RWPE1 (cell line): ENCODE measurements around the gene PTPRE.
A peak's percentile ranks its signal among the peaks of the same experiment; 100 is the strongest.

Experiments
- CTCF ChIA-PET: fragments of 350-600 bp; sonication (Branson Sonifier 250); formaldehyde crosslinking; extraction: SDS; loops from one replicate; lab custom pipeline; 2021; lab: Yijun Ruan, JAX
- POLR2A ChIA-PET: fragments of 400-600 bp; formaldehyde crosslinking; extraction: SDS; loops from one replicate; lab custom pipeline; 2020; ENCODE audit warnings: antibody characterized with exemption; ENCODE audit not compliant: low non-redundant PET; lab: Yijun Ruan, JAX
- DNase-seq: peaks from one replicate; pipeline ENCODE4 v3.0.0; 2012; ENCODE audit warnings: low spot score
- H3K27ac ChIP-seq: fragments of 450-650 bp; 2 replicates; pipeline ENCODE4 v1.5.1; 2017
- TF ChIP-seq, protein P1 (sequence below): fragments of 450-650 bp; conservative IDR thresholded peaks from 2 replicates; pipeline ENCODE4 v1.5.1; 2017; ENCODE audit warnings: low read depth, mild to moderate bottlenecking

Gene PTPRE

DNA sequence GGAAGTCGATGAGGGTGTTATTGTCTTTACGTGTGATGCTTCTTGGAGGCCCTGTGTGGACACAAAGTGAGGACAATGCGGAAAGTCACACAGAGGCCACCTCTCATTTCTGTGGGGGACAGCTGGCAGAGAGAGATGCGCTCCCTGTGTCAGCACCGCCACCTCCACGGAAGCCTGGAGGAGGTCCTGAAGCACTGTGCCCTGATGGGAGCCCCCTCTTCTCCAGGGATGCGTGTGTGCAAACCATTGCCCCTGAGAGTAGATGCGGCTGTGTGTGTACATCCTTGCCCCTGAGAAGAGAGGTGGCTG, 2.0 kb downstream of the PTPRE start:
- no peak for DNase-seq
- H3K27ac ChIP-seq = 0 out of 2 replicates have a peak overlapping the region, but pooled peaks have one; percentile 74
- ChIA-PET CTCF (interaction anchor here (1.4 to 5.5 kb wide), 2 partner anchors 101 to 161 kb away, joined by 7 to 144 read pairs; no protein-coding TSS in a partner anchor), POLR2A (interaction anchor here (1.2 kb wide), 1 partner anchor 103 kb away, joined by 3 read pairs; no protein-coding TSS in a partner anchor)
- TF ChIP-seq, protein P1, sequence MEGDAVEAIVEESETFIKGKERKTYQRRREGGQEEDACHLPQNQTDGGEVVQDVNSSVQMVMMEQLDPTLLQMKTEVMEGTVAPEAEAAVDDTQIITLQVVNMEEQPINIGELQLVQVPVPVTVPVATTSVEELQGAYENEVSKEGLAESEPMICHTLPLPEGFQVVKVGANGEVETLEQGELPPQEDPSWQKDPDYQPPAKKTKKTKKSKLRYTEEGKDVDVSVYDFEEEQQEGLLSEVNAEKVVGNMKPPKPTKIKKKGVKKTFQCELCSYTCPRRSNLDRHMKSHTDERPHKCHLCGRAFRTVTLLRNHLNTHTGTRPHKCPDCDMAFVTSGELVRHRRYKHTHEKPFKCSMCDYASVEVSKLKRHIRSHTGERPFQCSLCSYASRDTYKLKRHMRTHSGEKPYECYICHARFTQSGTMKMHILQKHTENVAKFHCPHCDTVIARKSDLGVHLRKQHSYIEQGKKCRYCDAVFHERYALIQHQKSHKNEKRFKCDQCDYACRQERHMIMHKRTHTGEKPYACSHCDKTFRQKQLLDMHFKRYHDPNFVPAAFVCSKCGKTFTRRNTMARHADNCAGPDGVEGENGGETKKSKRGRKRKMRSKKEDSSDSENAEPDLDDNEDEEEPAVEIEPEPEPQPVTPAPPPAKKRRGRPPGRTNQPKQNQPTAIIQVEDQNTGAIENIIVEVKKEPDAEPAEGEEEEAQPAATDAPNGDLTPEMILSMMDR = no peak

DNA sequence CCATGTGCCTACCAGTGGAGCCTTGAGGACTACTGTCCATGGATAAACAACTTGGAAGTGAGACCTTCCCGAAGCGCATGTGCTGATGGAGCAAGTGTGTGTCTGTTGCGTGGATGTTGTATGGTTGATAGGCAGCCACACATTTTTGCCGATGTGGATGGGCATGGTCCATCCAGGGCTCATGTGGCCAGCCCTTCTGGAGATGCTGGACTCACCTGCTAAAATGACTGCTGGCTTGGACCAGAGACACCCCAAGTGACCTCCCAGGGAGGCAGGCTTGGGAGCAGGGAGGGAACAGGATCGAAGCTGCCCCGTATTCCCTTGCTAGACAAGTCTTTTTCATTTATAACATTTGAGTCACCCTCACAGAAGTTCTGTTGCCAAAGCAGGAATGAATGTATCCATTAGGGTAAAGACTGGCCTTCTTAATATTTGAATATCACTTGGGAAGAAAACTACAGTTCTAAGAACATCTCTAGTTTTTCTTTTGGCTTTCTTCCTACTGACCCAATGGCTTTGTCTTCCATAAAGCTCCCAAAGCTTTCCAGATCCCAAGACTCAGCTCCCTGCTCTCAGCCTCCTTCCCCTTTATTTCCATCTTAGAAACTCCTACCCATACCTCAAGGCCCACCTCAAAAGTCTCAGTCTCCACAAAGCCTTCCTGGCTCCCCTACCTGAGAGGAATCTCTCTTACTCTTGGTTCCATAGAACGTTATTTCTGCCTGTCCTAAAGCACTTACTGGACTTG, 3.0 kb downstream of the PTPRE start:
- no peak overlapping the region for H3K27ac ChIP-seq
- ChIA-PET CTCF (no interaction called here), POLR2A (no interaction called here)
- TF ChIP-seq, protein P1 = no peak
- no peak for DNase-seq

DNA sequence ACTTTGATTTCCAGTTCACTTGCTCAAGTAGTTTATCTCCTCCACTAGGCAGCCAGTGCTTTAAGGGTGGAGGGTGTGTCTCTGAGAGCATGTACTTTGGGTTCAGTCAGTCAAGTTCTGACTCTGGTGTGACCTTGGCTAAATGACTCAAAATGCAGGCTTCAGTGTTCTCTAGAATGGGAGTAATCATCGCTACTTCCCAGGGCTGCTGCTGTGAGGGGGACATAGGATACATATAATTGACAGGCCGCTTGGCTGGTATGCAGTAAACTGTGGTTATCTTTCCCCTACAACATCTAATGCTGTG, 3.5 kb downstream of the PTPRE start:
- H3K27ac ChIP-seq = no peak overlapping the region
- TF ChIP-seq, protein P1 = no peak
- DNase-seq = no peak
- CTCF ChIA-PET = no interaction called here
- POLR2A ChIA-PET = no interaction called here

DNA sequence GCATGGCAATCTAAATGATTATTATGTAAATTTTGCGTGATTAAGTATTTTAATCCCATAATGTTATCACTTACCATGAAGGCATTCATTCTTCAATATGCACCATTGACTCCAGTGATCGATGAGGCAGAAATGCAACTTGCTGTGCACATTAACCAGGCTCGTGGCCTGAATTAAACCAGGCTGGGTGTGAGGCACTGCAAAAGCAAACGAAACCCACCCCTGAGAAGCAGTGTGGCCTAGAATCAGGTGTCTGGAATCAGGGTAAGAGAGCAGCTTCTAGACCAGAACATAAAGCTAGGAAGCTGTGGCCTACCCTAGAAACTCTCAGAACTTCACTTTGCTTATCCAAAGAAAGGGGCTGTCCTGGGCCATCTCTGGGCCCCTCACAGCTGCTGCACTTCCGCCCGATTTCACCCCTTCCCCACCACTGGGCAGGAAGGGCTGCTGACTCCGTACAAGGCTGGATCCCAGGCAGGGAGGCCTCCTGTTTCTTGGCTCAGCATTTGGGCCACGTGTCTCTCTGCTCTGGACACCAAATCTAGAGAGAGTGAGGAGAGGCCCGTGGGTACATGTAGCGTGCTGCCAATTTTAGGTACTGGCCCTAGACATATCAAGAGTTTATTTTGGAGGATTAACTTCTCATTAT, 4.4 kb downstream of the PTPRE start:
- DNase-seq = no peak
- H3K27ac ChIP-seq = peak overlapping the region; percentile 35
- CTCF ChIA-PET = no interaction called here
- POLR2A ChIA-PET = no interaction called here
- TF ChIP-seq, protein P1 = no peak

DNA sequence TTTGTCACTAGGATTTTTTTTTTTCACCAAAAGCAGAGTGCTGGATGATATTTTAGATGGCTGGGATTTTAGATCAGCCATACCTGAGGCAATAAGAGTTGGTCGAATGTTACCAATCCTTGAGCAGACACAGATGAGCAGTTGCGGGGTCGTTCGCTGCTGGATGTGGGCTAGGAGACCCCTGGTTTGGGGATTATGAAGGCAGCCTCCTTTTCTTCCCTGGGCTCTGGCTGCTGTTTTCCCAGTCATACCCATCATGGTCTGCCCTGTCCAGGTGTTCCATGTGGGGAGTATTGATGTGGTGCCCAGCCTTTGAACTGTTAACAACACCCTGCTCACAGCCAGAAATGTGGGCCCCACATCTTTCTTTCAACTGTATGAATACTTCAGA, 5.0 kb downstream of the PTPRE start:
- ChIA-PET POLR2A (no interaction called here), CTCF (no interaction called here)

DNA sequence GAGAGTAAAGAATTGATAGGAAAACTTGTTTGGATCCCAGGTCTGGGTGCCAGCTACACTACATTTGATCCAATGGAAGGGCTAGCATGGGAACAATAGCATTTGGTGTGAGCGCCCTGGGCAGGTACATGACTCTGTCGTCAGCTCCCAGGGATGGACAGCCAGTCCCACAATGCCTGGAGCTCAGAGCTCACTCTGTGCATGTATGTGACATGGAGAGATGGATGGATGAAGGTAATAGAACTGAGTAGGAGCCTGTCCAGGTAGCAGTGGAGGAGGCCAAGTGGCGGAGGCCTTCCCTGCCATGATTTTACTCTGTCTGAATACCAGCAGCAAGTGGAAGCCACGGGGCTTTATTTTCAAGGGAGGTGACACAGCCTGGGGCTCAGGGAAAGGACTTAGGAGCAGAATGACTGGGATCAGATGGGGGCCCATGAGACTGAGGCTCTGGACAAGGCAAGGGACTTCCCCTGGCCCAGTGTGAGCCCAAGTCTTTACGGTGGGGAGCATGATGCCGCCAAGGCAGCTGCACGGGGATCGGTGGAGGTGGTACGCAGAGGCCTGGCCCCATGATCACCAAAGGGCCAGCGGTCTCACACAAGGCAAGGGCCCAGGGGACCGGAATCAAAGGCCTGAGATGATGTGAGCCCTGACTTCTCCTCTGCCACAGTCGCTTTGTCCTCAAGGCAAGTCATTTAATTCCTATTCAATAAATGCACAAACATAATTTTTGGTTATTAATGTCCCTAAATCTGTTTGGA, 5.9 kb downstream of the PTPRE start:
- TF ChIP-seq, protein P1 = no peak
- no peak for DNase-seq
- POLR2A ChIA-PET = no interaction called here
- CTCF ChIA-PET = interaction anchor here (0.7 to 1.4 kb wide), 2 partner anchors 99 to 731 kb away, joined by 3 to 12 read pairs; no protein-coding TSS in a partner anchor
- no peak overlapping the region for H3K27ac ChIP-seq

More for the DNA sequence above, 5.0 kb downstream of the PTPRE start:
- TF ChIP-seq, protein P1 = no peak
- DNase-seq = no peak
- H3K27ac ChIP-seq = peak overlapping the region; percentile 35; the same call in 1 of the 2 replicates
